K562 (cell line): ENCODE results near the gene LYPLA2. TPM values are rescaled to one million over a fixed set of nuclear protein-coding genes. Genes with fewer than 3 reads are reported as not detected.

Source experiments
- ATF4 ChIP-seq: fragments of 450-650 bp; formaldehyde crosslinking; IDR thresholded peaks from 2 replicates; pipeline ENCODE4 v1.4.0; 2022; ENCODE audit warnings: mild to moderate bottlenecking, moderate library complexity
- CHD1 ChIP-seq: fragments of 200-600 bp; sonication (generic); IDR thresholded peaks from one replicate; pipeline ENCODE4 v1.6.1; 2012; ENCODE audit warnings: mild to moderate bottlenecking, moderate library complexity, low read length, inconsistent platforms
- CTCFL ChIP-seq: IDR thresholded peaks from 2 replicates; pipeline ENCODE4 v1.6.1; 2011; ENCODE audit warnings: borderline replicate concordance, low read depth, mild to moderate bottlenecking, moderate library complexity, low read length; ENCODE audit not compliant: insufficient read depth, poor library complexity, severe bottlenecking
- FOSL1 ChIP-seq: fragments of 200-800 bp; sonication (Bioruptor generic); conservative IDR thresholded peaks from 2 replicates; pipeline ENCODE4 v1.6.1; 2016; ENCODE audit warnings: missing genetic modification characterization, missing compliant biosample characterization
- ID3 ChIP-seq, 2 experiments: fragments of 250-450 bp in 1 of 2; fragments of 450-650 bp in 1 of 2; sonication (Bioruptor Pico) in 1 of 2; IDR thresholded peaks; 2 replicates each; pipeline versions ENCODE4 v1.6.1 to v1.8.0; 2016 to 2021; ENCODE audit warnings: mild to moderate bottlenecking in 2 of 2, moderate library complexity in 2 of 2, missing compliant biosample characterization in 1 of 2, missing genetic modification characterization in 1 of 2
- NR2C2 ChIP-seq, 2 experiments: fragments of 200-800 bp in 1 of 2; sonication (Bioruptor generic) in 1 of 2; sonication (generic) in 1 of 2; formaldehyde crosslinking in 1 of 2; IDR thresholded peaks; 2 replicates each; pipeline versions ENCODE4 v1.6.1 to v1.8.0; 2016 to 2022; ENCODE audit warnings: mild to moderate bottlenecking in 1 of 2, missing compliant biosample characterization in 1 of 2, missing genetic modification characterization in 1 of 2, missing genetic modification reagents in 1 of 2
- POLR2H ChIP-seq: IDR thresholded peaks from 2 replicates; pipeline ENCODE4 v1.6.1; 2016; ENCODE audit warnings: missing genetic modification characterization, low read depth, mild to moderate bottlenecking, control low read depth, missing compliant biosample characterization, moderate library complexity
- RBM34 ChIP-seq: fragments of 200-400 bp; formaldehyde crosslinking; IDR thresholded peaks from 2 replicates; pipeline ENCODE4 v1.6.1; 2018; ENCODE audit warnings: low read length, borderline replicate concordance; ENCODE audit not compliant: insufficient read depth
- SIX5 ChIP-seq, 2 experiments: IDR thresholded peaks; 2 replicates each; pipeline ENCODE4 v1.6.1; 2011; ENCODE audit warnings: low read length in 2 of 2, borderline replicate concordance in 1 of 2, low read depth in 1 of 2, mild to moderate bottlenecking in 1 of 2, moderate library complexity in 1 of 2; ENCODE audit not compliant: insufficient read depth in 1 of 2
- STAT5B ChIP-seq: fragments of 250-450 bp; sonication (Bioruptor Pico); IDR thresholded peaks from 2 replicates; pipeline ENCODE4 v1.8.0; 2021; ENCODE audit warnings: mild to moderate bottlenecking, inconsistent platforms
- TFAP4 ChIP-seq: sonication (generic); formaldehyde crosslinking; IDR thresholded peaks from 2 replicates; pipeline ENCODE4 v1.8.0; 2022; ENCODE audit warnings: missing genetic modification reagents, mild to moderate bottlenecking, moderate library complexity, borderline replicate concordance
- THAP7 ChIP-seq: fragments of 250-450 bp; sonication (Bioruptor Pico); IDR thresholded peaks from 2 replicates; pipeline ENCODE4 v1.5.0; 2021
- TRIM28 ChIP-seq: fragments of 450-650 bp; IDR thresholded peaks from 2 replicates; pipeline ENCODE4 v1.6.1; 2017
- YY1 ChIP-seq, 3 experiments: IDR thresholded peaks; 2 replicates each; pipeline ENCODE4 v1.6.1; 2011; ENCODE audit warnings: low read length in 2 of 3, mild to moderate bottlenecking in 2 of 3, moderate library complexity in 2 of 3, borderline replicate concordance in 1 of 3, control low read depth in 1 of 3, low read depth in 1 of 3; ENCODE audit not compliant: insufficient read depth in 3 of 3, insufficient replicate concordance in 2 of 3, control insufficient read depth in 1 of 3, insufficient read length in 1 of 3; ENCODE audit errors: extremely low read depth in 1 of 3
- ZNF274 ChIP-seq: IDR thresholded peaks from 2 replicates; pipeline ENCODE4 v1.6.1; 2011; ENCODE audit warnings: low read depth, mild to moderate bottlenecking, low read length, moderate library complexity, borderline replicate concordance
- ZNF41 ChIP-seq: fragments of 250-450 bp; sonication (Bioruptor Pico); conservative IDR thresholded peaks from 2 replicates; pipeline ENCODE4 v1.4.0; 2020; ENCODE audit warnings: mild to moderate bottlenecking
- ZNF57 ChIP-seq: fragments of 450-650 bp; formaldehyde crosslinking; IDR thresholded peaks from 2 replicates; pipeline ENCODE4 v1.4.0; 2020; ENCODE audit warnings: mild to moderate bottlenecking, moderate library complexity
- ZNF717 ChIP-seq: fragments of 250-450 bp; sonication (Bioruptor Pico); IDR thresholded peaks from 2 replicates; pipeline ENCODE4 v1.5.0; 2021
- ZNF830 ChIP-seq: fragments of 250-450 bp; sonication (Bioruptor Pico); IDR thresholded peaks from 2 replicates; pipeline ENCODE4 v1.5.0; 2021; ENCODE audit warnings: mild to moderate bottlenecking
- polyA plus RNA-seq, 8 experiments: library from polyadenylated mRNA; depleted of rRNA in 4 of 8; stranded (reverse) in 5 of 8; unstranded in 3 of 8; fragments of >200 nt; fragmentation: Nextera tagmentation in 2 of 8; fragmentation: Illumina TruSeq in 1 of 8; extraction: Ambion mirVana in 2 of 8; extraction: Trizol in 1 of 8; gene quantifications; 2 replicates each; pipeline versions ENCODE4 v1.2.1 to v1.2.3, GENCODE V29; 2011 to 2014; ENCODE audit warnings: inconsistent platforms in 1 of 8, missing spikeins in 1 of 8
- total RNA-seq, 7 experiments: library from RNA; depleted of rRNA in 6 of 7; stranded (reverse); fragments of >200 nt in 6 of 7; fragmentation: Illumina TruSeq in 2 of 7; extraction: Trizol in 2 of 7; gene quantifications; 2 replicates each; pipeline versions ENCODE4 v1.2.1 to v1.2.3, GENCODE V29; 2011 to 2021; ENCODE audit warnings: low replicate concordance in 1 of 7

Gene LYPLA2
- total and polyA plus RNA-seq, 9 of the 15 experiments (the other 6 are each of a cell fraction or from before 2014, with no cell fraction given): 3.9 to 128 (median 60.1) TPM

- TF ChIP-seq TFAP4 (CRISPR knock-in tag) (peak; percentile 98), RBM34 (no peak), YY1 (IDR thresholded peaks at IDR 0.05; ENCODE audit: borderline replicate concordance in 1 of 3, control insufficient read depth in 1 of 3, extremely low read depth in 1 of 3, insufficient read depth in 3 of 3, insufficient read length in 1 of 3, insufficient replicate concordance in 2 of 3, low read depth in 1 of 3, low read length in 2 of 3) (peak in 2 of 3 experiments; percentile 65 to 69), CHD1 (peak; percentile 86), THAP7 (CRISPR knock-in tag) (0 out of 2 replicates have a peak, but pooled peaks have one; percentile 20), TRIM28 (no peak), FOSL1 (tag) (no peak; the same call in 1 of the 2 replicates), ZNF830 (CRISPR knock-in tag) (no peak), ZNF274 (no peak), POLR2H (tag) (no peak), ATF4 (no peak), SIX5 (IDR thresholded peaks at IDR 0.05; ENCODE audit: borderline replicate concordance in 1 of 2, insufficient read depth in 1 of 2, low read depth in 1 of 2, low read length in 2 of 2) (no peak), NR2C2 (CRISPR knock-in tag; IDR thresholded peaks at IDR 0.05) (0 out of 2 replicates have a peak, but pooled peaks have one; percentile 23), NR2C2 (tag; IDR thresholded peaks at IDR 0.05) (peak; percentile 70; the same call in 1 of the 2 replicates), ZNF41 (no peak), CTCFL (no peak), STAT5B (CRISPR knock-in tag) (no peak), ID3 (CRISPR knock-in tag; IDR thresholded peaks at IDR 0.05) (no peak), ID3 (tag; IDR thresholded peaks at IDR 0.05) (no peak; the same call in 1 of the 2 replicates), ZNF717 (no peak; the same call in 1 of the 2 replicates), ZNF57 (CRISPR knock-in tag) (no peak)
These were observed 8.8 kb downstream of the LYPLA2 start (continued) for GRCh38 chr1:23799570-23800399.
